Measurements from ENCODE around the gene TDRD5.

TDRD5 gene

GRCh38 chr1:179728271-179728670, 136.6 kb downstream of the TDRD5 start:
- no peak for TF ChIP-seq CTCF (IDR thresholded peaks at IDR 0.05)

- no peak for TF ChIP-seq CTCF (IDR thresholded peaks at IDR 0.05)
Measured at GRCh38 chr1:179729881-179730280, 138.2 kb downstream of the TDRD5 start.

GRCh38 chr1:179731643-179732042, 140.0 kb downstream of the TDRD5 start:
- TF ChIP-seq CTCF (IDR thresholded peaks at IDR 0.05), result no peak
